ENCODE data around the gene SLC43A1. TPM values are rescaled to one million over a fixed set of nuclear protein-coding genes. Genes with fewer than 3 reads are reported as not detected.

The SLC43A1 gene
- 5.2 to 5.6 TPM (median 5.3 TPM) in 3 replicates for total RNA-seq
- long read RNA-seq, transcript SLC43A1-201 (15 exons, 2,598 nt): major isoform, 16 of 23 reads
- long read RNA-seq, partial matches to known transcripts: 1 of 23 reads
- long read RNA-seq, other reads (novel, unspliced or antisense): 4 of 23 reads

- DNase-seq (ENCODE audit: low spot score): peak; percentile 82
- Mint-ChIP-seq H3K27ac (ENCODE audit: unreplicated experiment) (peak within 1 kb of the TSS; percentile 85), H3K27me3 (ENCODE audit: low read depth) (no peaks in the 10 kb centered on the region), H3K4me3 (ENCODE audit: unreplicated experiment) (peak within 1 kb of the TSS; percentile 95), H3K9me3 (ENCODE audit: low read depth) (no peaks in the 10 kb centered on the region), H3K36me3 (ENCODE audit: low read depth) (no peaks in the 10 kb centered on the region), H3K4me1 (ENCODE audit: low read depth) (peaks cover 16% of the 10 kb centered on the region)
- TF ChIP-seq CTCF (IDR thresholded peaks at IDR 0.05): peak; percentile 44
Observed at GRCh38 chr11:57515332-57516060, at the start of gene SLC43A1. SLC43A1 (minus strand) TSS chr11:57515702; CDS start chr11:57514111, 1,591 bp downstream.

GRCh38 chr11:57562596-57562995 is 47.1 kb upstream of the SLC43A1 start:
- Mint-ChIP-seq H3K27ac (ENCODE audit: unreplicated experiment) (no peak overlapping the region), H3K4me3 (ENCODE audit: unreplicated experiment) (no peak overlapping the region), H3K27me3 (ENCODE audit: low read depth) (no peaks in the 10 kb centered on the region), H3K4me1 (ENCODE audit: low read depth) (peaks cover 17% of the 10 kb centered on the region), H3K9me3 (ENCODE audit: low read depth) (no peaks in the 10 kb centered on the region), H3K36me3 (ENCODE audit: low read depth) (no peaks in the 10 kb centered on the region)
- no peak for TF ChIP-seq CTCF (IDR thresholded peaks at IDR 0.05)
- DNase-seq (ENCODE audit: low spot score): no peak

- Mint-ChIP-seq H3K4me3 (ENCODE audit: unreplicated experiment) (no peak overlapping the region), H3K27me3 (ENCODE audit: low read depth) (no peaks in the 10 kb centered on the region), H3K9me3 (ENCODE audit: low read depth) (no peaks in the 10 kb centered on the region), H3K36me3 (ENCODE audit: low read depth) (peaks cover 2% of the 10 kb centered on the region), H3K4me1 (ENCODE audit: low read depth) (no peaks in the 10 kb centered on the region), H3K27ac (ENCODE audit: unreplicated experiment) (no peak overlapping the region)
- TF ChIP-seq CTCF (IDR thresholded peaks at IDR 0.05): no peak
- DNase-seq (ENCODE audit: low spot score): no peak
Observed at GRCh38 chr11:57560146-57560545, 44.6 kb upstream of the SLC43A1 start.

GRCh38 chr11:57556041-57556440 is 40.5 kb upstream of the SLC43A1 start:
- TF ChIP-seq CTCF (IDR thresholded peaks at IDR 0.05): no peak
- Mint-ChIP-seq H3K27ac (ENCODE audit: unreplicated experiment) (no peak overlapping the region), H3K9me3 (ENCODE audit: low read depth) (no peaks in the 10 kb centered on the region), H3K27me3 (ENCODE audit: low read depth) (no peaks in the 10 kb centered on the region), H3K36me3 (ENCODE audit: low read depth) (peaks cover 6% of the 10 kb centered on the region), H3K4me3 (ENCODE audit: unreplicated experiment) (no peak overlapping the region), H3K4me1 (ENCODE audit: low read depth) (no peaks in the 10 kb centered on the region)
- DNase-seq (ENCODE audit: low spot score): no peak

GRCh38 chr11:57555393-57555792 is 39.9 kb upstream of the SLC43A1 start:
- peaks cover 6% of the 10 kb centered on the region for H3K36me3 Mint-ChIP-seq (ENCODE audit: low read depth)
- no peak for TF ChIP-seq CTCF (IDR thresholded peaks at IDR 0.05)
- H3K4me3 Mint-ChIP-seq (ENCODE audit: unreplicated experiment): no peak overlapping the region
- no peak overlapping the region for H3K27ac Mint-ChIP-seq (ENCODE audit: unreplicated experiment)
- H3K9me3 Mint-ChIP-seq (ENCODE audit: low read depth): no peaks in the 10 kb centered on the region
- no peaks in the 10 kb centered on the region for H3K27me3 Mint-ChIP-seq (ENCODE audit: low read depth)
- H3K4me1 Mint-ChIP-seq (ENCODE audit: low read depth): no peaks in the 10 kb centered on the region
- no peak for DNase-seq (ENCODE audit: low spot score)
